CD4-positive, alpha-beta T cell treated with Interleukin-10 for 1 hour (primary cell): ENCODE measurements around the gene SLC38A10.

Experiments used
- DNase-seq: peaks from one replicate; pipeline ENCODE4 v3.0.0-alpha.2; 2020

SLC38A10 gene

DNA sequence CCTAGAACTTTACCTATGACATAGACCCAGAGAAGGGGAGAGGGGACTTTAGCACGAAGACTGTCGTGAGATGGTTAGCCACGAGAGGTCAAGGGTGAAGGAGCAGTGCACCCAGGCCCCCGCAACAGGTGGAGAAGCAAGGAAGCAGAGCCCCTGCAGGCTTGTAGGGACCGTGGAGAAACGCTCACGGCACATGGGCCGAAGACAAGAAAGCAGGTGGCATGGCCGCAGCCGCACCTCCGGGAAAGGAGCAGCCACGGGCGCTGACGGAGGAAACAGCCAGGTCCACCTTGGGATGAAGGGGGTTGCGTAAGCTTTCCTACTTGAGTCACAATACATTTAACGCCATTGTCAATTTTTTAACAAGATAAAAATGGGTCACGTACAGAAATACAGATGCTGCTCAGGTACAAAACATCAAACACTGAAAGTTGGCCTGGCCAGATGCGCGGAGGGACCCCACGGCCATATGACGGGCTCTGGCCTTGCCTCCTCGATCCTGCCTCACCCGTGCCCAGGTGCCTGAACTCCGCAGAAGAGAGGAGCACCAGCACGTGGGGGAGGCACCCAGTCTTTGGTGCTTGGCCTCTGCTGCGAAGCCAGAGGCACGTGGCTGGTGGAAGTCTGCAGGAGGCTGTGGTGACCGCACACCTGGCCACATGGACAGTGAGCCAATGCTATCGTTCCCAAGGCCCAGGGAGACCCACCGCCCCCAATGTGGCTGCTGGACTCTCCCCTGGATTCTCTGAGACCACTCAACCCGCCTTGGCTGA is 21.2 kb downstream of the SLC38A10 start:
- no peak for DNase-seq

DNA sequence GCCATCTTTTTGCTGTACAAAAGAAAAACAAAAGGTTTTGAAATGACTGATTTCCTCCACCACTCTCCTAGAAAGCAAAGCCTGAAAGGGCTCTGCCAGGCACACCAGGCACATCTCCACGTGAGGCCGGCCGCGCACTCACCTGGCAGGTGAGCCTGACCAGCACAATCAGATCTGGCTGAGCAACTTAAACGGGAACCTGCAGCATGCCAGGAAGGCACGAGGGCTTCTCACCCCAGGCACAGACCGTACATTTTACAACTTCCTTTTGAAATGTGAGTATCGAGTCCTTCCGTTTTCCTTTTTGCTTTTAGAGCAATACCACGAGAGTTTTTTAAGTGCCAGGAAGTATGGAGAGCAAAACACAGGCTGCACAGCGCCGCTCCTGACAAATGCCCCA is 22.5 kb downstream of the SLC38A10 start:
- no peak for DNase-seq

DNA sequence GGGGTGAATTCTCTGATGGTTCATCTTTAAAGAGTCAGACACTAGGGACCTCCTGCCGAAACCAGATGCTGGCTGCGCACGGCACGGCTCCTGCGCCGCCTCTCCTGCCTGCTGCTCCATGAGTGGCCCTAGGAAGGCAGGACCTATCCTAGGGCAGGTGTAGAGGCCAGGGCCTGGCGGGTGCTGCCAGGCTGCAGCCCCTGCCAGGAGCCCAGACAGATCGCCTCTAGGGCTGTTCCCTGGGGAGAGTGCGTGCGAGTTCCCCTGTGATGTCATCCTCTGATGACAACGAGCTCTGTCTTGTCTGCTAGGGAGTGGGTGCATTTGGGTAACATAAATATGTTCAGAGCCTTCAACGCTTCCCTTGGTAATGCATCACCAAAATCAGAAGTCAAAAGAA is 23.9 kb downstream of the SLC38A10 start:
- no peak for DNase-seq

DNA sequence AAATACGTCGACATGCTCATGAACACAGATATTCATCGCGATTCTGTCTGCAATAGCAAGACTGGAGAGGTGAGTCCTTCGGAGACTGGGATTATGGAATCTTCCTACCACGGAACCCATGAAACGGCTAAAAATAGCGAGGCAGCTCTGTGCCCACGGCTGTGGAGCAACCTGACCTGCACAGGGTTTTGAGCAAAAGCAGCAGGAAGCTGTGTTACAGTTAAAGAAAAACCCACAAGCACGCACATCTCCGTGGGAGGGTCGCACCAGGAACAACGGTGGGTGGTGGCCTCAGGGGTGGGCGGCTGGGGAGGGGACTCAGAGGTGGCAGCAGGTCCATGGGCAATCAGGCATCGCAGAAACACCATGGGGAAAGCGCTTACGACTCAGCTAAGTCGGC is 24.8 kb downstream of the SLC38A10 start:
- no peak for DNase-seq

DNA sequence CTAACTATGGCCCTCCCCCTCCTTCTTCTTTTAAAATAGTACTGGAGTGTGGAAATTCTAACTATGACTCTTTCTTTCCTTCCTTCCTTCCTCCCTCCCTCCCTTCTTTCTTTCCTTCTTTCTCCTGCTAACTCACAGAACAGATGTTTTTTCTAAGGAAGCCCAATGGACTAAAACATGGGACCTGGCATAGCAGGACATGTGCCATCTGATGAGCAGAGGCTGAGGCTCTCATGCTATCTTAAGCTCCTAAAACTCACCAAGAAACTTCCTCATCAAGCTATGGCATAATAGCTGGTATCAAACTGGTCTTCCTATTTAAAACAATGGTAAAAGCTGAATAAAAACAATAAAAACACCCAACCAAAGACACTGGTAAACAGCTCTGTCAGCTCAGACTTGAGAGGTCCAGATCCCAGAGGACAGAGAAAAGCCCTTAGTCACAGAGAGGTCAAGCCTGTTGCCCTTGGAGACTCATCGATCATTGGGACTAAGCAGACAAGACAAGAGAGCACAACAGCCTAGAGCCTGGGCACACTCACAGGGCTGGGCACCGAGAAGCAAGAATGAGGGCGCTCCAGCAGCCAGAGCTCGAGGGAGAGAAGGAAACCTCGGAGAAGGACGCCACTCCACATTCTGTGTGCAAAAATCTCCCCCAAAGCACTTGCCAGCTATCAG is 27.6 kb downstream of the SLC38A10 start:
- DNase-seq: no peak

DNA sequence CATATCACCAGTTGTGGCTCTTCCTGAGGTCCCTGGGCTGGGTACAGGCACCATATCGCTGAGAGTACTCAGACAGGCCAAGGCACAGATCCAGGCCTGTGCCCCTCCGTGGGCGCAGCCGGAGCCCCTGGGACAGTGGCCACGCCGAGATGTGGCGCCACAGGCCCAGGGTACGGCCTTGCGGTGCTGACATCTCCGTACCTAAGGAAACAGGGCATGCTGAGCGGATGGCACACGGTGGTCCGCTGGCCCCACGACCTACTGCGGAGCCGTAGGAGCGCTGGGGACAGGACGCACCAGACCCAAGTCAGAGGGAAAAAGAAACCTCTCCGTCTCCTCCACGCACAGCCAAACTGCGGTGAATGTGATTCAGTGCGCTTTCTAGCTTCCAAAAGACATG is 29.5 kb downstream of the SLC38A10 start:
- DNase-seq: no peak

DNA sequence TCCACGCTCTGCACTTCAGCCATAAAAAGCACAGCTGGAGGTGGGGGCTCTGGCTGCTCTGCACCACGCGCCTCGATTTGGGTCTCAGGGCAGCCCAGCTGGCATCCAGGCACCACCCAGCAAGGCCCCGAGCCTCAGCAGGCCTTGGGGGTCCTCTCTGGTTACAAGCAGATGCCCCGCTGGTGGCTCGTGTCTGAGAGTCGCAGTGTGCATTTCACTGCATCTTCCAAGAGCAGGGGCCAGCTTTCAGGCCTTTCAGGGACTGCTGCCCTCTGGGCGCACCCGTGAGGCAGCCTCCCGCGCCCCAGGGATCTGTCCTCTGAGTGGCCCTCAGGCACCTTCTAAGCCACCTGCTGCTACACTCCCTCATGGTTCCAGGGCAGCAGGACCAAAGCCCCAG is 30.5 kb downstream of the SLC38A10 start:
- no peak for DNase-seq

DNA sequence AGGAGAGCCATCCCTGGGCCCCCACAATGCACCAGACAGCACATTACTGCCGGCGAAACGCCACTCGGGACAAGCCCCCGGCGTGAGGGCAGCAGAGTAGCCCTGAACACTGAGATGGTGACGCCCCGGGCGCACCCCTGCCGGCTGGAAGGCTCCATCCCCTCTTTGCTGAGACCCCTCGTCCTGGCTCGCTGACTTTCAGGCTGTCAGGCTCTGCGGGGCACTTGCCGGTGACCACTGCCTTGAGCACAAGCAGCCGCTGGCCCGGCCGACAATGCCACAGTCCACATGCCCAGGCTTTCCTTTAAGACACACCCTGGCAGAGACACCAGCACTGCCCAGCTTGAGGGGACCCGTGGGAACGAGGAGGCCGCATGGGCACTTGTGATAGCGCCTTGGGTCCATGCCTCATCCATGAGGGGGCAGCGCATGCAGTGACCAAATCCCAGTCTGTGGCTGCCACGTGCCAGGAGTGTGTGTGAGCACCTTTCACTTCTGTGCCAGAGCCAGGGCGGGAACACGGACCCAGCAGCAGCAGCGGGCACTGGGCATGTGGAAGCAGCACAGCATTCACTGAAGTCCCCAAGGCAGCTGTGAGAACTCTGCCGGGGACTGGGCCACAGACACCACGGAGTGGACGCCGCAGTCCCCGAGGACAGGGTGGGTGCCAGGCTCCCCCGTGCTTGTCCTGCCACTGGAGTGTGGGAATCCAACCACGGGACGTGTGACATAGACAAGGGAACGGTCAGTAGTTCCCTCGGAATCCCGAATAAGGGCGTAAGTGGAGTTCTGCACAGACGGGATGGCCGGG is 31.5 kb downstream of the SLC38A10 start:
- DNase-seq: no peak

DNA sequence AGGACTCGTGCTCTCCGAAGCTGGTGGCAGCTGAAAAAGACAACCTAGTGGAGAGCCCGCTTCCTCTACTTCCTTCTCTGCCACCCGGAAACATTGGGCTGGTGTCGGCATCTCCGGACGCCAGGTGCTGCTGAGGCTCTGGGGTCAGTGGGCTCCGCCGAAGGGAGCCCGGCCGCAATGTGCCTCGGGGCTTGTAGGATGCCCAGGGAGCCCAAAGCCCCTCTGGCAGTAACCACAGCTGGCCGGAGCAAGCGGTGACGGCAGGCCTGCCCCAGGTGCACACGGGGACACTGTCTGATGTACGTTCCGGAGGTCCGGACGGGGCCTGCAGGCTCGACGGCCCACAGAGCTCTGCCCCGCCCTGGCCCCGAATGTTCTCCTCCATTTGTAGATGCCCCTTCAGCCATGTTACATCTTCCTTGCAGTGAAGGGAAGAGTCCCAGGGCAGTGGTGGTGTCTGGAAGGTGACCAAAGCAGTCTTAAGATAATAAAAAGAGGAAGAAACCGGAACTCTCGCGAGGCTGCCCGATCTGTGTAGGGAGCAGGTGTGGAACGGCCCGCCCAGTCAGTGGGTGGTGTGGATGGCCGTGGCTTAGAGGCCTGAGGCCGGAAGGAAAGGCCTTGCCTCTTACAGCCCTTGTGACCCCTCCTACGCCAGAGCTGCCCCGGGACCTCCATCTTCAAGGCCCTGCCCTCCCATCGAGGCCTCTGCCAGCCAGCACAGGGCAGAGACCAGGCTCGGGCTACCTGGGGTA is 33.3 kb downstream of the SLC38A10 start:
- no peak for DNase-seq

DNA sequence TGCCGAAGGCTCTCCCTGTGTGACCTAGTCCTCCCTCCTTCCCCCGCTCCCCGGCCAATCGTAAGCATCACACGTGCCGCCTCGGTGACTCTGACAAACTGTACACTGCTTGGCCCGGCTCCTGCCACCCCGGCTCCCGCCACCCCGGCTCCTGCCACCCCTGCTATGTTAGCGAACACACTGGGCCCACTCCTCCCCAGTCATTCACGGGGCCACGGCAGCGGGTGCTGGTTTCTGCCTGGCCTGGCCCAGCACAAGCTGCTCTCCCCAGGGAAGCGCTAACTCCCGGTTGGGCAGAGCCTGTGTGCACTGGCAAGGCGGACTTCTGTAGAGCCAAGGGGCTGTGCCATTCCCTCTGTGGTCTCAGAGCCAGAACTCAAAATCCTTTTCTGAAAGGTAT is 34.0 kb downstream of the SLC38A10 start:
- DNase-seq: no peak

DNA sequence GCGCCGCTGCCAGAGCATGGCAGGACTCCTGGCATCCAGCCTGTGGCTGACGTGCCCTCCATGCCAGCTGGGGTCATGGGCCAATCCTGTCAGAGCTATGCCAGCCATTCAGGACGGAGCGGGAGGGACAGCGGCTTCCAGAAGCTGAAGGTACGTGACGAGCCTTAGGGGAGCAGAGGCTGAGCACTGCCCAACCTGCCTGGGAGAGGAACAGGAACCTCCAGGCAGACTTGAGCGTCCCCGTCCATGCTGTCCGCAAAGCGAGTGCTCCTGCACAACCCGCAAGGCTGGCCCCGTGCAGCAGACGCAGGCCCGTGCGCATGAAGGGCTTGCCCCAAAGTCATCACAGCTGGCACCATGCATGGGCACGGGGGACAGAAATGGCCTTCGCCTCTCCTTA is 34.5 kb downstream of the SLC38A10 start:
- no peak for DNase-seq

DNA sequence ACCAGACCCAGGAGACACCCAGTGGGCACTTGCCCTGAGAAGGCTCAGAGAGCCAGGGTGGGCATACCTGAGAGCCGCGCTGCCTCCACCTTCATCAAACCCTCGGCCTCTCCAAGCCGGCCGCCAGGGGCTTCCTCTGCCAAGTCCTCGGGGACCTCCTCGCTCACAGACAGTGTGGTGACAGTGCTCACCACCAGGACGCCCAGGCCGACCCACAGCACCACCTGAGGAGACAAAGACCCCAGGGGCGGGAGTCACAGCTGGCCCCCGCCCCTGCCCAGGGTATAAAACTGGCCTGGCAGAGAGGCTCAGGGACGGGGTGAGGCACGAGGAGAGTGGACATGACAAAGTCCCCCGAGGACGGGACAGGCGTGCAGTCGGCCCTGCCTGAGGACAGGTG is 34.9 kb downstream of the SLC38A10 start:
- DNase-seq: no peak

DNA sequence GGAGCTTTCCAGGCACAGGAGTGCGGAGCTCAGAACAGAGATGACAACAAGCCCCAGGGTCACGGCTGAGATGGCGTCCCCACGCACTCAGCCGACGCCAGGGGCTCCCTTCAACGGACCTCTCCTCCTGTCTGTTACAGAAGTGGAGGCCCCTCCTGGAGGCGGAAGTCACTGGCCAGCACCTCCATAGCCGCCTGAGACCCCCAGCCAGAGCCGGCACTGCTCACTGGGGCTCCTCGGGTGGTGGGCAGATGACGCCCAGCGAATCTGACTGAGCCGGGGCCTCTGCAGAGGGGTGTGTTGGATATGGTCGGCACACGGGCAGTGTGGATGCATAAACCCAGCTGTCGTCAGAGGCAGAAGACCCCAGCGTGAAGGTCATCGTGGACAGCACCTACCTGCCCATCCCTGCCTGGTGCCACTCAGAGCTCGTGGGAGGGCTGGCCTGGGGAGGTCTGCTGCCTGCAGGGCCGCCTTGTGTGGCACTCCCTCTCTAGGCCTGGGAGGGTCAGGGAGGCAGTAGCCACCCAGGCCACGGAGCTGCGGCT is 36.0 kb downstream of the SLC38A10 start:
- no peak for DNase-seq

DNA sequence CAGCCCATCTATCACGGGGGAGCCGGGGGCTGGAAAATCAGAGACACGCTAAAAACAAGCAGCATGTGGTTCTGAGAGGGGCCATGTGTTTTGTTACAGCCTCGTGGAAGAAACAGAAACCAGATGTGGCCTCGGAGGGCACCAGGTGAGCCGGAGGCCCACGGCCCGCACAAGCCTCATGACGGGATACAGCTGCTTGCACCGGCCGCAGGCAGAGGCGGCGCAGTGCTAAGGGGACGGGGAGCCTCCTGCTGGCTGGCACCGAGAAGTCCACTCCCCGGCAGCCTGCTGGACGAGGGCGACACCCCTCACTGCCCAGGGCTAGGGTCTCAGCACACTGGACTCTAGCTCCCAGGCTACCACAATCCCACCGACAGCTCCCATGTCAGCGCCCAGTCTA is 36.8 kb downstream of the SLC38A10 start:
- DNase-seq: no peak

DNA sequence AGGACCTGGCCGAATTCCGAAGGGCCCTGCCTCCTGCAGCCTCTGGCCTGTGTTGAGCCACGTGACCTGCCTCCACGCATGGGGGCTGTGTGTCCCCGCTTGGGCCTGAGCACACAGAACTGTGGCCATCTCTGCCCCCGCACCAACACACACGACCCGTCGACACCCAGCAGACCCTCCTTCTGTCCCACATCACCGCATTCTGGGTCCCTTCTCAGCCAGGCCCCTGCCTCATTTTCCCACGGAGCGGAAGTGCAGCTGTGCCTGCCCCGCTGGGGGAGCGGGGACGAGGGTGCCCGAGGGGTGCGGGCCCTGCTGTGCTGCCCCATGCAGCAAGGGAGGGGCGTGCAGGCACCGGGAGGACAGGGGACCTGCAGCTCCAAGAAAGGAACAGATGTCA is 37.6 kb downstream of the SLC38A10 start:
- no peak for DNase-seq

DNA sequence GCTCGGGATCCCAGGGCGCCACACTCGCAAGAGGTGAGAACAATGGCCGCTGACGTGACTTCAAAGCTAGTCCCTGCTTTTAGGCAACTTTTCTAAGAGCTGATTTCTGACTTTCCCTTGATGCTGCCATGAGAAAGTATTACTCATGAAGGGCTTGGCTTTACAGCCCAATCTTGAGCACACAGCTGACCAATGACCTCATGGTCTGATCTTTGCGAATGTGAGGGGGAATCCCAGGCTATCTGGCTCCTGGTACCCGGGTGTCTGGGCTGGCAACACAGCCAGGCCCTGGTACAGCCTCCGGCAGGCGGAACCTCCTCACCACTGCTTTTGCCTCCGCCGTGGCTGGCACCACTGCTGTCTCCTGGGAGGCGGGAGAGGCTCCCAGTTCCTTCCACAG is 38.5 kb downstream of the SLC38A10 start:
- no peak for DNase-seq

DNA sequence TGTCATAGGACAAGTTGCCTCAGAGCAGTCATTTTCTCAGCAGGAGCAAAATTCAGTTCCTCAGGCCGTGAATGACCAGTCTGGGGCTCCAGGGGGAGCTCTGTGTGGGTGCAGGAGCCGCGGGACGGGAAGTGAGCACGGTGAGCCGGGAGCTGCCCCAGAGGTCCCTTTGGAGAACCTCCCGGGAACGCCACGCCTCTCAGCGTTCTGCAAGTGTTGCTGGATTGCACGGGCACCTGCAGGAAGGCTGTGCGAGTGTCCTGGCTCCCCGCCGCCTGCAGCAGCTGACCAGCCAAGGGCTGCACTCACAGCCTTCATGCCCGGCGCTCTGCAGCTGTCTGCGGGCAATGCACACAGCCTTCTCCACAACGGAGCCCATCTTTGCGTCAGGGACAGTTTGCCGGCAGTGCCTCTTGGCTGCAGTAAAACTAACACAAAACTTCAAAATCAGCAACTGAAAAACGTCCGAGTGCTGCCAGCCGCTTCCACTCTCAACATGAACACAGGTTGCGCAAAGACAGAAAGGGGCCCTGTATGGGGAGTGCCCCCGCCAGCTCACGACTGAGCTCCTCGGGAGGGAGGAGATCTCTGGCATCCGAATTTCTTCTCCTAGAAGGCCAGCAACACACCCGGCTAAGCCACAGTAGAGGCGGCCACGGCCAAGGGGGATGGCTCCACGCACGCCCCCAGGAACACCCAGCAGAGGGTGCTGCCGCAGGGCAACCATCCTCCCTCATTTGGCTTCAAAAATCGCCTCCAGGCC is 40.0 kb downstream of the SLC38A10 start:
- no peak for DNase-seq

DNA sequence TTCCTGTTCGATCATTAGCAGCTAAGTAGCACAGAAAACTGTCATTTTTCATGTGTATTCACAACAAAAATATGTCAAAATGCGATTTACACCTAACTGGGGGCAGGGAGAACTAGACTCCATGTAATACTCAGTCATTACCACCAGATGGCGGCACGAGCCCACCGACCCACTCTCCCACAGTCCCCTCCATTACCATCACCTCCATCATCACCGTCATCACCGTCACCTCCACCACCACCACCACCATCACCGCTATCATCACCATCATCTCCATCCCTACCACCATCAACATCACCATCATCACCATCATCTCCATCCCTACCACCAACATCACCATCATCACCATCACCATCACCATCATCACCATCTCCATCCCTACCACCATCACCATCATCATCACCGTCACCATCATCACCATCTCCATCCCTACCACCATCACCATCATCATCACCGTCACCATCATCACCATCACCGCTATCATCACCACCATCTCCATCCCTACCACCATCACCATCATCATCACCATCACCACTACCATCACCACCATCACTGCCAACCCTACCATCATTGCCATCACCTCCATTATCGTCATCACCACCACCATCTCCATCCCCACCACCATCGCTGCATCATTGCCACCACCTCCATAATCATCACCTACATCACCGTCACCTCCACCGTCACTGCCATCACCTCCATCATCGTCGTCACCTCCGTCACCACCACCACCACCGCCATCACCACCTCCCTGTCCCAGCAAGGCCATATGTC is 41.6 kb downstream of the SLC38A10 start:
- peak; percentile 74 for DNase-seq

DNA sequence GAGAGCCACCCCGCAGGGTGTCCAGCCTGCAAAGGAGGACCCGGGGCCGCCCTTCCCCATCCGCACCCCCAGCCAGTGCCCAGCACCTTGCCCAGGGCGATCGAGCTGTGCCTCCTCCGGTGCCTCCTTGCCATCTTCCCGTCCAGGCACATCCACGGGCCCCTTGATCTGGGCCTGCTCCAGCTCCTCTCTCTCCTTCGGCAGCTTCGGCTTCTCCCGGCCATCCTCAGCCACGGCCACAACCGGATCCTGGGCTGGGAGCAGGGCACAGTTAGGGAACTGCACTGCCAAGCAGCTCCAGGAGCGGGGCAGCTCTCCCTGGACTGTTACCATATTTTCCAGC is 42.1 kb downstream of the SLC38A10 start:
- no peak for DNase-seq

DNA sequence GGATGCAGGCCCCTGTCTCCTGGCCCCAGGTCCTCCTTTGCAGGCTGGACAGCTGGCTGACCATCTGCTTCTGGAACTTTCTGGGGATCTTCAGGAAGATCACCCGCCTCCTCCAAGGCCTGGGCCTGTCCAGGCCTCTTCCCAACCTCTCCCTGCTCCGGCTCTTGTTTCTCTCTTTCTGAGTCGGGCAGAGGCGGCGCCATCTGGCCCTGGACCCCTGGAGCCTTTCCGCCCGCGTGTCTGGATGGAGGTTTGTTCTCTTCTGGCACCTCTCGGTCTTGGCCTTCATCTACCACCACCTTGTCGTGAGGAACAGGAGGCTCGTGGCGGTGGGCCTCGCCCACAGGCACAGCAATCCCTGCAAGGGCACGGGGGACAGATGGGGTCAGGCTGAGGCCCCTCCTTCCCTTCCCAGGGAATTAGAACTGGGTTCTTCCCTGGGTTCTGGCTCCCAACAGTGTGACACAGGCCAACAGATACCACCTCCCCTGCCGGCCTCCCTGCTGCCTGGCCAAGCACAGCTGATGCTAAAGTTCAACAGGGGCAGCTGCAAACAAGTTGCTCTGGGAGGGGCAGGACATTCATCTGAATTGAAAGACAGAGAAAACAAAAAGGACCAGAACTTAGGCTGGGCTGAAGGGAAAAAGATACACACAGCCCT is 42.7 kb downstream of the SLC38A10 start:
- no peak for DNase-seq
